GM19099 (cell line): Measurements from ENCODE around the gene PRDX5.
A peak's percentile ranks its signal among the peaks of the same experiment; 100 is the strongest.

Experiments used
- POLR2A ChIP-seq: IDR thresholded peaks from 3 replicates; pipeline ENCODE4 v1.6.1; 2011; ENCODE audit warnings: low read depth; ENCODE audit not compliant: insufficient read length; ENCODE audit errors: extremely low read depth

Gene PRDX5

GRCh38 chr11:64356498-64357411, 38.8 kb downstream of the PRDX5 start:
- no peak for TF ChIP-seq POLR2A

- no peak for TF ChIP-seq POLR2A
These were observed 39.5 kb downstream of the PRDX5 start for GRCh38 chr11:64357446-64357845.

GRCh38 chr11:64357904-64358535, 40.1 kb downstream of the PRDX5 start:
- TF ChIP-seq POLR2A: no peak

GRCh38 chr11:64358536-64358906, 40.6 kb downstream of the PRDX5 start:
- no peak for TF ChIP-seq POLR2A

GRCh38 chr11:64358907-64359711, 41.2 kb downstream of the PRDX5 start, which contains the start of gene RPS6KA4:
Gene RPS6KA4, plus strand, starts transcription at chr11:64359162. Its CDS starts 74 bp downstream, at chr11:64359236.
- TF ChIP-seq POLR2A: peak; percentile 71

- no peak for TF ChIP-seq POLR2A
These were observed 42.0 kb downstream of the PRDX5 start for GRCh38 chr11:64359712-64360445.

- no peak for TF ChIP-seq POLR2A
These were observed 42.6 kb downstream of the PRDX5 start for GRCh38 chr11:64360448-64360921.

- no peak for TF ChIP-seq POLR2A
These were observed 43.7 kb downstream of the PRDX5 start for GRCh38 chr11:64361659-64362058.

GRCh38 chr11:64362339-64362738, 44.4 kb downstream of the PRDX5 start:
- TF ChIP-seq POLR2A: no peak

GRCh38 chr11:64364435-64364834, 46.5 kb downstream of the PRDX5 start:
- TF ChIP-seq POLR2A: no peak

- no peak for TF ChIP-seq POLR2A
These were observed 47.0 kb downstream of the PRDX5 start for GRCh38 chr11:64364911-64365310.

GRCh38 chr11:64366751-64367150, 48.8 kb downstream of the PRDX5 start:
- TF ChIP-seq POLR2A: no peak

GRCh38 chr11:64367931-64368672, 50.2 kb downstream of the PRDX5 start:
- TF ChIP-seq POLR2A: no peak

- TF ChIP-seq POLR2A: no peak
These were observed 50.8 kb downstream of the PRDX5 start for GRCh38 chr11:64368673-64369074.
